ENCODE data around the gene IGF1R.

IGF1R gene

GRCh38 chr15:99010768-99011167, 362.4 kb downstream of the IGF1R start:
- Histone ChIP-seq H3K36me3 (no peaks in the 10 kb centered on the region), H4K20me1 (no peaks in the 10 kb centered on the region), H3K4me2 (no peak overlapping the region), H3K27me3 (peaks cover 10 to 15% (median 11%) of the 10 kb centered on the region in 11 experiments; a peak in 21 of 22 replicates), H3K4me3 (no peak overlapping the region), H3K9ac (no peak overlapping the region), H3K4me1 (peaks cover 0 to 20% (median 14%) of the 10 kb centered on the region in 10 experiments; a peak in 17 of 20 replicates), H3K27ac (no peak overlapping the region), H3K9me3 (replicated peaks in 1 of 11) (peaks cover 0 to 17% (median 0%) of the 10 kb centered on the region in 11 experiments; a peak in 4 of 22 replicates)
- TF ChIP-seq Cebpa-rat (IDR thresholded peaks at IDR 0.05), result no peak

All from BLaER1 treated with 17β-estradiol and CSF1 and Interleukin-3, amounts not matched to agents 10 nM and 100 nM (cell line).